Smooth muscle cell (in vitro differentiated cells): ENCODE results near the gene C1orf159. TPM values are rescaled to one million over a fixed set of nuclear protein-coding genes. Genes with fewer than 3 reads are reported as not detected.

Experiments used
- DNase-seq: peaks from one replicate; lab custom pipeline; 2025; ENCODE audit not compliant: unreplicated experiment; lab: John Stamatoyannopoulos, UW
- H2AFZ ChIP-seq: fragments of 200-600 bp; sonication (generic); 2 replicates; pipeline ENCODE4 v1.6.0; 2016; ENCODE audit warnings: antibody characterized with exemption, low read depth, mild to moderate bottlenecking
- H3F3A ChIP-seq: fragments of 200-600 bp; sonication (generic); 2 replicates; pipeline ENCODE4 v1.6.0; 2017; ENCODE audit warnings: antibody characterized with exemption, low read depth
- H3K27ac ChIP-seq: fragments of 200-600 bp; sonication (generic); 2 replicates; pipeline ENCODE4 v1.5.1; 2016; ENCODE audit warnings: low read depth, mild to moderate bottlenecking
- H3K27me3 ChIP-seq: fragments of 200-600 bp; sonication (generic); 2 replicates; pipeline ENCODE4 v1.6.1; 2016; ENCODE audit warnings: low read depth, mild to moderate bottlenecking
- H3K36me3 ChIP-seq: fragments of 200-600 bp; sonication (generic); 2 replicates; pipeline ENCODE4 v1.5.1; 2016; ENCODE audit warnings: low read depth
- H3K4me1 ChIP-seq: fragments of 200-600 bp; sonication (generic); 2 replicates; pipeline ENCODE4 v1.5.1; 2016; ENCODE audit warnings: low read depth
- H3K4me2 ChIP-seq: fragments of 200-600 bp; sonication (generic); 2 replicates; pipeline ENCODE4 v1.6.0; 2016; ENCODE audit warnings: mild to moderate bottlenecking
- H3K4me3 ChIP-seq: fragments of 200-600 bp; sonication (generic); 2 replicates; pipeline ENCODE4 v1.5.1; 2016; ENCODE audit warnings: mild to moderate bottlenecking
- H3K79me2 ChIP-seq: fragments of 200-600 bp; sonication (generic); 2 replicates; pipeline ENCODE4 v1.6.0; 2016; ENCODE audit warnings: low read depth, mild to moderate bottlenecking
- H3K9ac ChIP-seq: fragments of 200-600 bp; sonication (generic); 2 replicates; pipeline ENCODE4 v1.6.0; 2016; ENCODE audit warnings: low read depth
- H3K9me3 ChIP-seq: fragments of 200-600 bp; sonication (generic); replicated peaks from 2 replicates; pipeline ENCODE4 v1.5.1; 2016; ENCODE audit warnings: low read depth
- H4K20me1 ChIP-seq: fragments of 200-600 bp; sonication (generic); 2 replicates; pipeline ENCODE4 v1.6.0; 2016; ENCODE audit warnings: low read depth
- CTCF ChIP-seq: fragments of 200-600 bp; sonication (generic); IDR thresholded peaks from 2 replicates; pipeline ENCODE4 v1.5.1; 2017; ENCODE audit warnings: borderline replicate concordance, mild to moderate bottlenecking, antibody characterized with exemption; ENCODE audit not compliant: insufficient read depth, poor library complexity, severe bottlenecking
- WGBS: methylation state at CpG from one replicate; pipeline ENCODE4 v1.1.7; 2016; ENCODE audit warnings: low lambda C conversion rate; 5-methylcytosine and 5-hydroxymethylcytosine counted together
- polyA plus RNA-seq: library from polyadenylated mRNA; unstranded; fragments of >200 nt; fragmentation: Nextera tagmentation; extraction: Ambion mirVana; gene quantifications from 2 replicates; pipeline ENCODE4 v1.2.1, GENCODE V29; 2016
- total RNA-seq: library from RNA; depleted of rRNA; stranded (reverse); fragments of >200 nt; gene quantifications from 2 replicates; pipeline ENCODE4 v1.2.3, GENCODE V29; 2014

C1orf159 gene
- total and polyA plus RNA-seq, 2 experiments from 2014 or later: 20.2 to 24.5 TPM

- no peaks in the 10 kb centered on the region for H3K36me3 ChIP-seq
- no peak overlapping the region for H3K4me2 ChIP-seq
- H3F3A ChIP-seq: no peaks in the 10 kb centered on the region
- DNase-seq: no peak
- no peak overlapping the region for H3K4me3 ChIP-seq
- H2AFZ ChIP-seq: no peak overlapping the region
- no peaks in the 10 kb centered on the region for H3K79me2 ChIP-seq
- no peak for TF ChIP-seq CTCF
- no peaks in the 10 kb centered on the region for H3K27me3 ChIP-seq
- H3K27ac ChIP-seq: no peak overlapping the region
- no peak overlapping the region for H3K9ac ChIP-seq
- no peaks in the 10 kb centered on the region for H3K9me3 ChIP-seq
- peaks cover 5% of the 10 kb centered on the region for H3K4me1 ChIP-seq
- 97% methylated on average over 30 of the region's 38 CpGs for WGBS
- H4K20me1 ChIP-seq: no peaks in the 10 kb centered on the region
These were observed 31.3 kb downstream of the C1orf159 start for GRCh38 chr1:1084372-1085170.

GRCh38 chr1:1083416-1084371, 32.2 kb downstream of the C1orf159 start:
- H3K9me3 ChIP-seq: no peaks in the 10 kb centered on the region
- H3K27ac ChIP-seq: no peak overlapping the region
- no peak overlapping the region for H3K4me2 ChIP-seq
- TF ChIP-seq CTCF: no peak
- H3K27me3 ChIP-seq: no peaks in the 10 kb centered on the region
- DNase-seq: no peak
- no peak overlapping the region for H3K9ac ChIP-seq
- H3K4me1 ChIP-seq: peaks cover 5% of the 10 kb centered on the region
- H3K36me3 ChIP-seq: no peaks in the 10 kb centered on the region
- no peaks in the 10 kb centered on the region for H3F3A ChIP-seq
- no peak overlapping the region for H2AFZ ChIP-seq
- 96% methylated on average over 43 of the region's 43 CpGs for WGBS
- H4K20me1 ChIP-seq: no peaks in the 10 kb centered on the region
- no peak overlapping the region for H3K4me3 ChIP-seq
- no peaks in the 10 kb centered on the region for H3K79me2 ChIP-seq

GRCh38 chr1:1082776-1083415, 33.0 kb downstream of the C1orf159 start:
- DNase-seq: no peak

More at GRCh38 chr1:1082776-1083415, 33.0 kb downstream of the C1orf159 start:
- Histone ChIP-seq H3K9ac (no peak overlapping the region), H3K4me3 (no peak overlapping the region), H3F3A (no peaks in the 10 kb centered on the region), H3K27me3 (no peaks in the 10 kb centered on the region), H3K9me3 (no peaks in the 10 kb centered on the region), H3K79me2 (no peaks in the 10 kb centered on the region), H4K20me1 (no peaks in the 10 kb centered on the region), H3K27ac (no peak overlapping the region), H3K4me2 (no peak overlapping the region), H2AFZ (no peak overlapping the region), H3K4me1 (peaks cover 5% of the 10 kb centered on the region), H3K36me3 (no peaks in the 10 kb centered on the region)
- no peak for TF ChIP-seq CTCF
- WGBS: 95% methylated on average over 39 of the region's 40 CpGs
